ENCODE data around the gene ATE1.
"Not testable (repeated sequence)": the region's sequence is repeated elsewhere in the genome, so short reads cannot be mapped to it uniquely, and the experiment has no call there.

GRCh38 chr10:121699703-121700102 is 228.1 kb downstream of the ATE1 start:
- not testable (repeated sequence) for TF ChIP-seq POLR2A, CTCF, POLR2AphosphoS5 (IDR thresholded peaks at IDR 0.05)

Data from stomach (tissue), 4 donors.